Spleen (tissue), 7 donors: ENCODE measurements around the gene TKT.

Experiments
- POLR2A ChIP-seq, 3 donors: fragments of 450-650 bp; IDR thresholded peaks; one replicate each; pipeline ENCODE4 v1.5.1; 2017; ENCODE audit warnings: antibody characterized with exemption in 3 of 3, mild to moderate bottlenecking in 1 of 3
- POLR2AphosphoS5 ChIP-seq, 3 donors: sonication (generic); formaldehyde crosslinking; IDR thresholded peaks; one replicate each; pipeline ENCODE4 v1.5.1; 2017; ENCODE audit warnings: antibody characterized with exemption in 3 of 3
- TF ChIP-seq, protein P1 (sequence below), 11 experiments: fragments of 200-600 bp in 7 of 11; fragments of 450-650 bp in 4 of 11; sonication (generic) in 4 of 11; IDR thresholded peaks in 8 of 11; conservative IDR thresholded peaks in 3 of 11; 1 replicate in 7 of 11; 2 replicates in 4 of 11; pipeline versions ENCODE4 v1.4.0 to v1.8.0; 2016 to 2021; ENCODE audit warnings: antibody characterized with exemption in 11 of 11, inconsistent platforms in 4 of 11, mild to moderate bottlenecking in 1 of 11
- donor health status: DM: no; HTN: no; CAD: no; lungs with moderate emphysema.
- donor health status: DM: no; HTN: no; CAD: no.
- donor health status: DM: no; HTN: no; CAD: no.

DNA sequence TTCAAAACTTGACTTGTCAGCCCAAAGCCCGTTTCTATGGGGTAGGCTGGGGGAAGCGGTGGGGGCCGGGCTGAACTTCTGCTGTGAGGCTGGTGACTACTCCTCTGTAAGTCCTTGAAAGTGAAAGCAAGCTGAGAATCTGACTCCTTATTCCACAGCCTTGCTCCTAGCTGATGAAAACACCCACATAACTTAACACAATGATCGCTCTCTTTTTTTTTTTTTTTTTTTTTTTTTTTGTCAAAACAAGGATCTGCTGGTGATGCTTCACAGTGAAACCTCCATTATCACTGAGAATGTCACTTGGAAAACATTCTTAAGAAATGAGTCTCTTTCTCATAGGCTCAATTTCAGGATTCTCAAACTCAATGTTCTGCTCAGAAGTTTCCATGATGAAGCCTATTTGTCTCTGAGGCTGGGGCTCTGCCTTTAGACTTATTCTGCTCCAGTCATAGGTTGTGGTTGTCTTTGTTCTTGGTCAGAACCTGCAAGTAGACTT, 31.4 kb upstream of the TKT start:
- TF ChIP-seq, protein P1, sequence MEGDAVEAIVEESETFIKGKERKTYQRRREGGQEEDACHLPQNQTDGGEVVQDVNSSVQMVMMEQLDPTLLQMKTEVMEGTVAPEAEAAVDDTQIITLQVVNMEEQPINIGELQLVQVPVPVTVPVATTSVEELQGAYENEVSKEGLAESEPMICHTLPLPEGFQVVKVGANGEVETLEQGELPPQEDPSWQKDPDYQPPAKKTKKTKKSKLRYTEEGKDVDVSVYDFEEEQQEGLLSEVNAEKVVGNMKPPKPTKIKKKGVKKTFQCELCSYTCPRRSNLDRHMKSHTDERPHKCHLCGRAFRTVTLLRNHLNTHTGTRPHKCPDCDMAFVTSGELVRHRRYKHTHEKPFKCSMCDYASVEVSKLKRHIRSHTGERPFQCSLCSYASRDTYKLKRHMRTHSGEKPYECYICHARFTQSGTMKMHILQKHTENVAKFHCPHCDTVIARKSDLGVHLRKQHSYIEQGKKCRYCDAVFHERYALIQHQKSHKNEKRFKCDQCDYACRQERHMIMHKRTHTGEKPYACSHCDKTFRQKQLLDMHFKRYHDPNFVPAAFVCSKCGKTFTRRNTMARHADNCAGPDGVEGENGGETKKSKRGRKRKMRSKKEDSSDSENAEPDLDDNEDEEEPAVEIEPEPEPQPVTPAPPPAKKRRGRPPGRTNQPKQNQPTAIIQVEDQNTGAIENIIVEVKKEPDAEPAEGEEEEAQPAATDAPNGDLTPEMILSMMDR (IDR thresholded peaks at IDR 0.05 in 8 of 11, conservative IDR thresholded peaks at IDR 0.05 in 3 of 11): no peak
- TF ChIP-seq POLR2A (IDR thresholded peaks at IDR 0.05) (no peak), POLR2AphosphoS5 (IDR thresholded peaks at IDR 0.05) (no peak)
